Measurements from ENCODE around the gene BCO1. TPM values are rescaled to one million over a fixed set of nuclear protein-coding genes. Genes with fewer than 3 reads are reported as not detected.
"Not testable (repeated sequence)": the region's sequence is repeated elsewhere in the genome, so short reads cannot be mapped to it uniquely, and the experiment has no call there.

The BCO1 gene
- polyA plus RNA-seq (2013, experiment 1 of 2; ENCODE audit: insufficient read length), result not detected
- not detected for polyA plus RNA-seq (2013, experiment 2 of 2; ENCODE audit: insufficient read length)

- peak; percentile 55 for DNase-seq
Observed at GRCh38 chr16:81238296-81239011, at the start of gene BCO1. TSS of gene BCO1 (plus strand) at chr16:81238689. CDS start at chr16:81238909, 220 bp downstream.

GRCh38 chr16:81189100-81189664 is 49.3 kb upstream of the BCO1 start:
- DNase-seq, result no peak

- DNase-seq, result peak; percentile 44
Observed at GRCh38 chr16:81190667-81191066, 47.8 kb upstream of the BCO1 start.

GRCh38 chr16:81195885-81196534 is 42.5 kb upstream of the BCO1 start:
- DNase-seq, result no peak

- DNase-seq, result no peak
Observed at GRCh38 chr16:81198635-81199034, 39.9 kb upstream of the BCO1 start.

- no peak for DNase-seq
Observed at GRCh38 chr16:81201267-81201666, 37.2 kb upstream of the BCO1 start.

GRCh38 chr16:81204798-81205680 is 33.5 kb upstream of the BCO1 start:
- peak; percentile 46 for DNase-seq

- DNase-seq, result no peak
Observed at GRCh38 chr16:81207076-81207475, 31.4 kb upstream of the BCO1 start.

- no peak for DNase-seq
Observed at GRCh38 chr16:81210807-81211206, 27.7 kb upstream of the BCO1 start.

- no peak for DNase-seq
Observed at GRCh38 chr16:81212830-81213465, 25.5 kb upstream of the BCO1 start.

- DNase-seq, result peak; percentile 16
Observed at GRCh38 chr16:81214745-81215166, 23.7 kb upstream of the BCO1 start.

- no peak for DNase-seq
Observed at GRCh38 chr16:81216114-81216513, 22.4 kb upstream of the BCO1 start.

GRCh38 chr16:81216706-81217105 is 21.8 kb upstream of the BCO1 start:
- no peak for DNase-seq

- no peak for DNase-seq
Observed at GRCh38 chr16:81219151-81219550, 19.3 kb upstream of the BCO1 start.

GRCh38 chr16:81220349-81220748 is 18.1 kb upstream of the BCO1 start:
- no peak for DNase-seq

- DNase-seq, result no peak
Observed at GRCh38 chr16:81221731-81222130, 16.8 kb upstream of the BCO1 start.

GRCh38 chr16:81224824-81225223 is 13.7 kb upstream of the BCO1 start:
- no peak for DNase-seq

- not testable (repeated sequence) for DNase-seq
Observed at GRCh38 chr16:81225697-81226096, 12.8 kb upstream of the BCO1 start.

GRCh38 chr16:81227785-81228184 is 10.7 kb upstream of the BCO1 start:
- no peak for DNase-seq

GRCh38 chr16:81229811-81230210 is 8.7 kb upstream of the BCO1 start:
- no peak for DNase-seq

GRCh38 chr16:81231014-81231413 is 7.5 kb upstream of the BCO1 start:
- no peak for DNase-seq

GRCh38 chr16:81232740-81233367 is 5.6 kb upstream of the BCO1 start:
- no peak for DNase-seq

All from fibroblast of skin of scalp (primary cell).